ENCODE data around the gene LYST.

- TF ChIP-seq ARNT (IDR thresholded peaks at IDR 0.05) (no peak), CTBP1 (IDR thresholded peaks at IDR 0.05; ENCODE audit: borderline replicate concordance) (no peak), FOXK2 (IDR thresholded peaks at IDR 0.05) (no peak)
Measured at GRCh38 chr1:235642011-235642942, 224.4 kb downstream of the LYST start.
